ENCODE measurements around the gene AKR1C4. TPM values are rescaled to one million over a fixed set of nuclear protein-coding genes. Genes with fewer than 3 reads are reported as not detected.
"Not testable (repeated sequence)": the region's sequence is repeated elsewhere in the genome, so short reads cannot be mapped to it uniquely, and the experiment has no call there.

AKR1C4 gene
- total and polyA plus RNA-seq, 7 donors = not detected

DNA sequence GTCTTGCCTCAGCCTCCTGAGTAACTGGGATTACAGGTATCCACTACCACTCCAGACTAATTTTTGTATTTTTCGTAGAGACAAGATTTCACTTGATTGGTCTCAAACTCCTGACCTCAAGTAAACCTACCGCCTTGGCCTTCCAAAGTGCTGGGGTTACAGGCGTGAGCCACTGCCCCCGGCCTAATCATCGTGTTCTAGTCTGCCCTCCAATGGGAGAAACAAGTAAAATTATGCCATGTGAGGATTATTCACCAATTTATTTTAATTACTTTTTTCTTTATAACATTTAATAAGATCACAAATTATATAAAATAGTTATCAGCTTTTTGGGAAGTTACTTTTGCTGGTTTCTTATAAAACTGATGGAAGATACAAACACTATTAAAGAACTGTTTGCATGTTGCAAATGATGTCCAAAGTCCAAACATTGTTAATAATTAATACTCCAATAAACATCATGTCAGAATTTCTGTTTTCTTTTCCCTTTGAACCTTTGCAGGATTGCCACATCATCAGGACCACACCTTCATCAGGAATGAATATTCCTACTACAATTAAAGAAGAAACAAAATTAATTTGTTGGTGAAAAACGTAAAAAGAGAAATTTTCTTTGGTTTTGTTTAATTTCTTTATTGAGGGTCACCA is 786 bp upstream of the AKR1C4 start:
- TF ChIP-seq, protein P1, sequence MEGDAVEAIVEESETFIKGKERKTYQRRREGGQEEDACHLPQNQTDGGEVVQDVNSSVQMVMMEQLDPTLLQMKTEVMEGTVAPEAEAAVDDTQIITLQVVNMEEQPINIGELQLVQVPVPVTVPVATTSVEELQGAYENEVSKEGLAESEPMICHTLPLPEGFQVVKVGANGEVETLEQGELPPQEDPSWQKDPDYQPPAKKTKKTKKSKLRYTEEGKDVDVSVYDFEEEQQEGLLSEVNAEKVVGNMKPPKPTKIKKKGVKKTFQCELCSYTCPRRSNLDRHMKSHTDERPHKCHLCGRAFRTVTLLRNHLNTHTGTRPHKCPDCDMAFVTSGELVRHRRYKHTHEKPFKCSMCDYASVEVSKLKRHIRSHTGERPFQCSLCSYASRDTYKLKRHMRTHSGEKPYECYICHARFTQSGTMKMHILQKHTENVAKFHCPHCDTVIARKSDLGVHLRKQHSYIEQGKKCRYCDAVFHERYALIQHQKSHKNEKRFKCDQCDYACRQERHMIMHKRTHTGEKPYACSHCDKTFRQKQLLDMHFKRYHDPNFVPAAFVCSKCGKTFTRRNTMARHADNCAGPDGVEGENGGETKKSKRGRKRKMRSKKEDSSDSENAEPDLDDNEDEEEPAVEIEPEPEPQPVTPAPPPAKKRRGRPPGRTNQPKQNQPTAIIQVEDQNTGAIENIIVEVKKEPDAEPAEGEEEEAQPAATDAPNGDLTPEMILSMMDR (IDR thresholded peaks at IDR 0.05) = no peak
- intact Hi-C loops (cut with DNase I) = no loop called here
- no peaks in the 10 kb centered on the region for H3K36me3 ChIP-seq (ENCODE audit: insufficient read depth in 1 of 2, low read depth in 1 of 2)
- no peaks in the 10 kb centered on the region for H3K4me1 ChIP-seq
- 82 to 91% (median 86%) methylated on average over 6 of the region's 6 CpGs for WGBS, 3 donors
- DNase-seq (no peak), ATAC-seq (no peak)
- H3K27ac ChIP-seq = no peak overlapping the region
- no peaks in the 10 kb centered on the region for H3K9me3 ChIP-seq
- H3K4me3 ChIP-seq = no peak overlapping the region
- H3K27me3 ChIP-seq (ENCODE audit: insufficient read depth in 3 of 3, low read length in 2 of 3) = no peaks in the 10 kb centered on the region

DNA sequence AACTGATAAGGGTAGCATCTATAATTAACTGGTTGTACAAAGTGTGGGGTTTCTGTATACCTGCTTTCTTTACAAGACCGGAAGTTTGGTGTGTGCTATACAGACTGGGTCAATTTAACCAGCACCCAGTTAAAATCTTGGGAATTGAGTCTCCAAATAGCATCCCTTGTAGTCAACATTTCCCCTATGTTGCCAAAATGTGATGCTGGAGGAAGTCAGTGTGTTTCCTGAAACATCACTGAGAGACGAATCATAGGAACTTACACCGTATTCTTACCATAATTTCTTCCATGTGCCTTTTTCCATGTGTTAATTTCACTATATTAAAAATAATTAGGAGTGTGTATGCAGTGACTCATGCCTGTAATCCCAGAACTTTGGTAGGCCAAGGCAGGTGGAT is 1.7 kb downstream of the AKR1C4 start:
- H3K27ac ChIP-seq = no peak overlapping the region
- TF ChIP-seq, protein P1 (IDR thresholded peaks at IDR 0.05) = no peak
- H3K27me3 ChIP-seq (ENCODE audit: insufficient read depth in 3 of 3, low read length in 2 of 3) = peaks cover 0 to 3% (median 0%) of the 10 kb centered on the region in 3 donors
- H3K4me3 ChIP-seq = no peak overlapping the region
- no peaks in the 10 kb centered on the region for H3K9me3 ChIP-seq
- 55 to 79% (median 71%) methylated on average over 3 of the region's 3 CpGs for WGBS, 3 donors
- H3K4me1 ChIP-seq = no peaks in the 10 kb centered on the region
- ATAC-seq (no peak), DNase-seq (no peak)
- no peaks in the 10 kb centered on the region for H3K36me3 ChIP-seq (ENCODE audit: insufficient read depth in 1 of 2, low read depth in 1 of 2)
- intact Hi-C loops (cut with DNase I) = no loop called here

DNA sequence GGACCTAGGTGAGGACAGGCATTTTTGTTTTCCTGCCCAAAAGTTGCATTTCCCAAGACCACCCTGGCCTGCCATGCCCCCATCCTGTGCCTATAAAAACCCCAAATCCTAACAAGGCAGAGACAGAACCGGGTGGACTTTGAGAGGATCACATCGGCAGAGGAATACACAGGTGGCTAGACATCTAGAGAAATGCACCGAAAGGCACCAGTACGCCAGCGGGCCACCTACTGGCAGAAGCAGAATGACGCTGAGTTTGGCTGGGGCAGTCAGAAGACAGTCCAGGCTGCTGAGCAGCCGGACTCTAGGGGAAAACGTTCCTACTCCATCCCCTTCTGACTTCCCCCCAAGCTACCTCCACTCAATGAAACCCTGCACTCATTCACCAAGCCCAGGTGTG is 2.8 kb downstream of the AKR1C4 start:
- intact Hi-C loops (cut with DNase I) = no loop called here
- no peaks in the 10 kb centered on the region for H3K4me1 ChIP-seq
- 72 to 83% (median 83%) methylated on average over 8 of the region's 8 CpGs for WGBS, 3 donors
- H3K9me3 ChIP-seq = no peaks in the 10 kb centered on the region
- H3K27me3 ChIP-seq (ENCODE audit: insufficient read depth in 3 of 3, low read length in 2 of 3) = peaks cover 0 to 3% (median 0%) of the 10 kb centered on the region in 3 donors
- no peak overlapping the region for H3K27ac ChIP-seq
- H3K36me3 ChIP-seq (ENCODE audit: insufficient read depth in 1 of 2, low read depth in 1 of 2) = no peaks in the 10 kb centered on the region
- no peak for ATAC-seq
- H3K4me3 ChIP-seq = no peak overlapping the region
- DNase-seq = no peak
- TF ChIP-seq, protein P1 (IDR thresholded peaks at IDR 0.05) = no peak

DNA sequence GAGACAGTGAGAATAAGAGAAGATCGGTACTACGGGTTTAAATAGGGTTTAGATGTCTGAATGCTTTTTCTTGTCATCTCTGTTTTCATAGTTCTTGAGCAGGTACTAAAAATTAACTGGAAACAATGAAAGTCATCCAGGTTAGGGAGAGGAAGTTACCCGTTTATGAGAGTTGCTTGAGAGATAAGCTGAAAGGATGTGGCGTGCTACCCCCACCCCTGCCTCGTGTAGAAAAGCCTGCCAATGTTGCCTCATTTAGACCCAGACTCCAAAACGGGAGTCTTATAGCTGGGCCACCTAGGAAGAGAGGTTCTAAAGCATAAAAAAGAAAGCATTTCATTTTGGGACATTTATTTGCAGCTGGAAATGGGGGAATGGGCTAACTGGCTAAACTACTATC is 10.2 kb downstream of the AKR1C4 start:
- Histone ChIP-seq H3K27me3 (ENCODE audit: insufficient read depth in 3 of 3, low read length in 2 of 3) (peaks cover 0 to 3% (median 3%) of the 10 kb centered on the region in 3 donors), H3K9me3 (no peaks in the 10 kb centered on the region), H3K4me3 (no peak overlapping the region), H3K36me3 (ENCODE audit: insufficient read depth in 1 of 2, low read depth in 1 of 2) (no peaks in the 10 kb centered on the region), H3K27ac (no peak overlapping the region), H3K4me1 (no peaks in the 10 kb centered on the region)
- 56 to 69% (median 67%) methylated on average over 6 of the region's 6 CpGs for WGBS, 3 donors
- intact Hi-C loops (cut with DNase I) = no loop called here
- no peak for ATAC-seq
- DNase-seq = no peak
- TF ChIP-seq, protein P1 (IDR thresholded peaks at IDR 0.05) = no peak

DNA sequence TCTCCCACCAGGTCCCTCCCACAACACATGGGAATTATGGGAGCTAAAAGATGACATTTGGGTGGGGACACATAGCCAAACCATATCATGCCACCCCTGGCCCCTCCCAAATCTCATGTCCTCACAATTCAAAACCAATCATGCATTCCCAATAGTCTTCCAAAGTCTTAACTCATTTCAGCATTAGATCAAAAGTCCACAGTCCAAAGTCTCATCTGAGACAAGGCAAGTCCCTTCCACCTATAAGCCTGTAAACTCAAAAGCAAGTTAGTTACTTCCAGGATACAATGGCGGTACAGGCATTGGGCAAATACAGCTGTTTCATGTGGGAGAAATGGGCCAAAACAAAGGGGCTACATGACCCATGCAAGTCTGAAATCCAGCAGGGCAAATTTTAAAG is 13.1 kb downstream of the AKR1C4 start:
- intact Hi-C loops (cut with DNase I); H3K9me3 ChIP-seq; H3K27me3 ChIP-seq (ENCODE audit: insufficient read depth in 3 of 3, low read length in 2 of 3); H3K27ac ChIP-seq; H3K36me3 ChIP-seq (ENCODE audit: insufficient read depth in 1 of 2, low read depth in 1 of 2); DNase-seq; H3K4me1 ChIP-seq; H3K4me3 ChIP-seq; ATAC-seq: not testable (repeated sequence)
- WGBS, 3 donors = 90 to 97% (median 96%) methylated on average over 1 of the region's 1 CpG

DNA sequence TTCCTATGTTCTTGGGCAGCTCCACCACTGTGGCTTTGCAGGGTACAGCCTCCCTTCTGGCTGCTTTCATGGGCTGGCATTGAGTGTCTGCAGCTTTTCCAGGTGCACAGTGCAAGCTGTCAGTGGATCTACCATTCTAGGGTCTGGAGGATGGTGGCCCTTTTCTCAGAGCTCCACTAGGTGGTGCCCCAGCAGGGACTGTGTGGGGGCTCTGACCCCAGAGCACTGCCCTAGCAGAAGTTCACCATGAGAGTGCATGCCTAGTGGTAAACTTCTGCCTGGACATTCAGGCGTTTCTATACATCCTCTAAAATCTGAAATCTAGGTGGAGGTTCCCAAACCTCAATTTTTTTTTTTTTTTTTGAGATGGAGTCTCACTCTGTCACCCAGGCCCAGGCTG is 13.6 kb downstream of the AKR1C4 start:
- intact Hi-C loops (cut with DNase I) = not testable (repeated sequence)
- WGBS, 3 donors = 80 to 92% (median 82%) methylated on average over 1 of the region's 1 CpG

More for the DNA sequence above, 13.6 kb downstream of the AKR1C4 start:
- H3K36me3 ChIP-seq (ENCODE audit: insufficient read depth in 1 of 2, low read depth in 1 of 2); ATAC-seq; DNase-seq; H3K9me3 ChIP-seq; H3K27me3 ChIP-seq (ENCODE audit: insufficient read depth in 3 of 3, low read length in 2 of 3); H3K4me1 ChIP-seq; H3K27ac ChIP-seq; H3K4me3 ChIP-seq: not testable (repeated sequence)
